ENCODE data around the gene SLC25A39. TPM values are rescaled to one million over a fixed set of nuclear protein-coding genes. Genes with fewer than 3 reads are reported as not detected.

SLC25A39 gene
- total and polyA plus RNA-seq, 4 donors = 50.2 to 107 (median 58.1) TPM

DNA sequence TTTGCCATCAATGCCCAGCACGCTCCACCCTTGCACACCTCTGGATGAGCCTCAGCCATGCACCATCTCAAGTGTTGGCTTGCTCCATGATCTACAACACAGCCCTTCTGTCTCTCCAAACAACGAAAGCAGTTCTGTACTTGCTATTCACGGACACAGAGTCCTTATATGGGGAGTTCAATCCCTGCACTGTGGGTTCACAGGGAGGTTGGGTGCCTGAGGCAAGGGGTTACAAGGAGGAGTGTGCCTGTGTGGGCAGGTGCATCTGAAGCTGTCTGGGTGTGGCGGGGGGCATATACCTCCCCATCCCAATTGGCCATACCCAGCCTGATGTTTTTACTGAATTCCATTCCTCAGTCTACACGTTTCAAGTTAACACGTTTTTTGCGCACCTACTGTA is 10.6 kb downstream of the SLC25A39 start:
- Histone ChIP-seq H3K4me3 (ENCODE audit: low read length in 2 of 2) (no peak overlapping the region), H3K9me3 (ENCODE audit: control insufficient read depth, low read length) (no peaks in the 10 kb centered on the region), H3K27me3 (ENCODE audit: control insufficient read depth in 1 of 2, insufficient read depth in 2 of 2, low read length in 1 of 2) (peaks cover 0 to 1% of the 10 kb centered on the region in 2 donors), H3K27ac (ENCODE audit: low read depth in 1 of 2, low read length in 2 of 2) (no peak overlapping the region), H3K36me3 (ENCODE audit: control insufficient read depth in 1 of 2, insufficient read depth in 2 of 2, low read length in 1 of 2) (no peaks in the 10 kb centered on the region), H3K4me1 (ENCODE audit: control insufficient read depth in 1 of 2, insufficient read depth in 2 of 2, low read length in 2 of 2) (no peaks in the 10 kb centered on the region)
- ATAC-seq (ENCODE audit: low FRiP score) (no peak), DNase-seq (no peak)
- intact Hi-C loops (cut with DNase I) = no loop called here
- 73 to 75% methylated on average over 7 of the region's 7 CpGs for WGBS, 2 donors

DNA sequence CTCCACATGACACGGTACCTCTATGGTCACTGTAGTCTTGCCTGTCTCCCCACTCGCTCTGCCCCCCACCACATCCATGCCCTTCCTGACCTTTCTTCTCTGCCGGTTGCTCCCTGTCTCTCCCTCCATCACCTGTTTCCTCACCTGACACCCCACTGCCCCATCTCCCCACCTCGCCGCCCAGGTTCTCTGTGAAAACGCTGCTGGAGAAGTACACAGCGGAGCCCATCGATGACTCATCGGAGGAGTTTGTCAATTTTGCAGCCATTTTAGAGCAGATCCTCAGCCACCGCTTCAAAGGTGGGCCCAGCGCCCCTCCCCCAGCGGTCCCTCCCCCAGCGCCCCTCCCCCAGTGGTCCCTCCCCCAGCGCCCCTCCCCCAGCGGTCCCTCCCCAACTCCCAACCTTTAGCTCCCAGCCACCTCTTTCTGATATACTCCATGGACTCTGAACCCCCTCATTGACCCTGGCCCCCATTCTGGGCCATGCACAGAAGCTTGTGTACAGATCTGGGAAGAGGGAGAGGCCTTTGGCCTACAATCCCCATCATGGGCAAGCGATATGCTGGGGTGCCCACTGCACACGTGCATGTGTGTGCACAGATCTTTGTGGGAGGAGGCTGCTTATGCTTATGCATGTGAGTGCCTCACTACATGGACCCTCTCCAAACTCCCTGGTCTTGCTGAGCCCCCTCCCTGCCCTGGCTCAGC is 12.1 kb downstream of the SLC25A39 start:
- Histone ChIP-seq H3K27ac (ENCODE audit: low read depth in 1 of 2, low read length in 2 of 2) (no peak overlapping the region), H3K27me3 (ENCODE audit: control insufficient read depth in 1 of 2, insufficient read depth in 2 of 2, low read length in 1 of 2) (peaks cover 0 to 1% of the 10 kb centered on the region in 2 donors), H3K4me3 (ENCODE audit: low read length in 2 of 2) (no peak overlapping the region), H3K9me3 (ENCODE audit: control insufficient read depth, low read length) (no peaks in the 10 kb centered on the region), H3K4me1 (ENCODE audit: control insufficient read depth in 1 of 2, insufficient read depth in 2 of 2, low read length in 2 of 2) (no peaks in the 10 kb centered on the region), H3K36me3 (ENCODE audit: control insufficient read depth in 1 of 2, insufficient read depth in 2 of 2, low read length in 1 of 2) (no peaks in the 10 kb centered on the region)
- intact Hi-C loops (cut with DNase I) = no loop called here
- ATAC-seq (ENCODE audit: low FRiP score) (no peak), DNase-seq (no peak)
- WGBS, 2 donors = 65 to 72% methylated on average over 15 to 17 of the region's 17 CpGs

DNA sequence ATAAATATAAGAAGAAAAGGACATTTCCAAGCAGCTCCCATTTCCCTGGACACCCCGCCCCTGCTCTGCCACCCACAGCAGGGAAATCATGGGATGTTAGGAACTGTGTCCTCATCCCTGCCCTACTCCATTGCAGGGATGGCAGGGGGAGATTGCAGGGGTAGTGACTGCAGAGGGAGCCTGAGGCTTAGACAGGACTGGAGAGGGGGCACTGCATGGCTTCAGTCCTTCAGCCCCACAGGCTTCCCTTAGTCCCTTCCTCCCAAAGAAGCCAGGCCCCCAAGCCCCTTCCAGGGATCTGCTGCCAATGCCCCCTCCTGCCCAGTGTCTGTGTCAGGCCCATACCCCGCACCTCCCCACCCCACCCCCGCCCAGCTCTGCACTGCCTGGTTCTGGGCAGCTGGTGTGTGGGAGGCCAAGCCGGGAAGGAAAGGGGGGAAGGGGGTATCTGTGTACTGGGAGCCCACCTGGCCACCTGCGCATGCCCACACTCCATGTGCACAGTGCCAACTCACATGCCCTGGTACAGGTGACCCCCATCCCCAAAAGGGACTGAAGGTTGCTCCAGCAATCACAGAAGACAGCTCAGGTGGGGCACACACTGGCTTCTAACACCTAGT is 13.0 kb downstream of the SLC25A39 start:
- DNase-seq (no peak), ATAC-seq (ENCODE audit: low FRiP score) (no peak)
- intact Hi-C loops (cut with DNase I) = no loop called here
- 71 to 95% methylated on average over 2 to 5 of the region's 5 CpGs for WGBS, 2 donors
- Histone ChIP-seq H3K27me3 (ENCODE audit: control insufficient read depth in 1 of 2, insufficient read depth in 2 of 2, low read length in 1 of 2) (peaks cover 0 to 1% of the 10 kb centered on the region in 2 donors), H3K27ac (ENCODE audit: low read depth in 1 of 2, low read length in 2 of 2) (no peak overlapping the region), H3K9me3 (ENCODE audit: control insufficient read depth, low read length) (no peaks in the 10 kb centered on the region), H3K36me3 (ENCODE audit: control insufficient read depth in 1 of 2, insufficient read depth in 2 of 2, low read length in 1 of 2) (no peaks in the 10 kb centered on the region), H3K4me3 (ENCODE audit: low read length in 2 of 2) (no peak overlapping the region), H3K4me1 (ENCODE audit: control insufficient read depth in 1 of 2, insufficient read depth in 2 of 2, low read length in 2 of 2) (no peaks in the 10 kb centered on the region)

DNA sequence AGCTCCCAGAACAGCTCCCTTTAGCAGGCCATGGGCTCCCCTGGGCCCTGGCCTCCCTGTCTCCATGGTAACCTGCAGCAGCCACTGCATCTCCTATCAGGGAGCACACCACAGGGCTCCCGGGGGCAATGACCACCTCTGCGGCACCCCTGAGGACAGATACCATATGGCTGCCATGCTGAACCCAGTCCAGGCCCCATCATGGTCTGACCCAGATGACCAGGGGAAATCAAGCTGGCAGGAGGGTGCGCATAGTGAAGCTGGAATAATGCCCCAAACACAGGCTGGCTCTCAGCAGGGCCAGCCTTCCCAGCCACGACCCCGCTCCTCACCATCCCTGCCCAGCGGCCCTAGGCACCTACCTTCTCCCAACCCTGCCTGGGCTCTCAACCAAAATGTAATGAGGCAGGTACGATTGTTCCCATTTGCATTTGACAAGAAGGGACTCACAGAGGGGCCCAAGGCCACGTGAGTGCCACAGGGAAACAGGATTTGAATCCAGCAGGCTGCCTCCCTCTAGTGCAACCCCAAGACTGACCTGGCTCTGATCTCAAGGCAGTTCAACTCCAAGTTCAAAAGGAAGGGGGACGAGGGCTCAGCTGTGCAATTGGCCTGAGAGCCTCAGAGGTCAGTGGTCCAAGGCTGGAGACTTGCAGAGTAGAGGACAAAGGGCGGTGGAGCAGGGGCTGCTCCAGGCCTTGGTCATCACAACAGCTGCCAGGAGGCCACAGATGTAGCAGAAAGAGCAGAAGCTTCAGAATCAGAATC is 13.8 kb downstream of the SLC25A39 start:
- 73 to 74% methylated on average over 10 of the region's 10 CpGs for WGBS, 2 donors
- peaks cover 0 to under 1% of the 10 kb centered on the region in 2 donors for H3K27me3 ChIP-seq (ENCODE audit: control insufficient read depth in 1 of 2, insufficient read depth in 2 of 2, low read length in 1 of 2)
- no peak for ATAC-seq (ENCODE audit: low FRiP score)

DNA sequence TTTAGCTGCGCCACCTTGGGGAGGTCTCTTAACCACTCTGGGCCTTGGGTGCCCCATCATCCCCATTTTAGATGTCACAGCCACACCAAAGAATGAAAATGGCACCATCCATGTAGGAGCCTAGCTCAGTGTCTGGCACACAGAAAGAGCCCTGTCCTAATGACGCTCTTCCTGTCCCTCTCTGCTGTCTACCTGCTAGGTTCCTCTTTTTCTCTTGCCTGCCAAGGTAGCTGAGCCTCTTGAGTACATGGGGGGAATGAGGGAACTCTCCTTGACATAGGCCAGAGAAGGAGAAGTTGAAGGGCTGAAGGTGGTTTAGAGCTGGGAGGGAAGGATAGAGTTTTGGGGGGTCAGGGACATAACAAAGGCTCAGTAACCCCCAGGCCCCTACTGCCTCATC is 14.4 kb downstream of the SLC25A39 start:
- Histone ChIP-seq H3K4me1 (ENCODE audit: control insufficient read depth in 1 of 2, insufficient read depth in 2 of 2, low read length in 2 of 2) (no peaks in the 10 kb centered on the region), H3K27ac (ENCODE audit: low read depth in 1 of 2, low read length in 2 of 2) (no peak overlapping the region), H3K36me3 (ENCODE audit: control insufficient read depth in 1 of 2, insufficient read depth in 2 of 2, low read length in 1 of 2) (no peaks in the 10 kb centered on the region), H3K9me3 (ENCODE audit: control insufficient read depth, low read length) (no peaks in the 10 kb centered on the region), H3K27me3 (ENCODE audit: control insufficient read depth in 1 of 2, insufficient read depth in 2 of 2, low read length in 1 of 2) (no peaks in the 10 kb centered on the region), H3K4me3 (ENCODE audit: low read length in 2 of 2) (no peak overlapping the region)
- ATAC-seq (ENCODE audit: low FRiP score) = no peak
- intact Hi-C loops (cut with DNase I) = no loop called here
- 89 to 92% methylated on average over 2 of the region's 2 CpGs for WGBS, 2 donors
- DNase-seq = no peak

More for the DNA sequence above, 13.8 kb downstream of the SLC25A39 start:
- peak in 1 of 2 donors; percentile 11 for DNase-seq
- Histone ChIP-seq H3K9me3 (ENCODE audit: control insufficient read depth, low read length) (no peaks in the 10 kb centered on the region), H3K4me3 (ENCODE audit: low read length in 2 of 2) (no peak overlapping the region), H3K27ac (ENCODE audit: low read depth in 1 of 2, low read length in 2 of 2) (no peak overlapping the region), H3K36me3 (ENCODE audit: control insufficient read depth in 1 of 2, insufficient read depth in 2 of 2, low read length in 1 of 2) (no peaks in the 10 kb centered on the region), H3K4me1 (ENCODE audit: control insufficient read depth in 1 of 2, insufficient read depth in 2 of 2, low read length in 2 of 2) (no peaks in the 10 kb centered on the region)
- intact Hi-C loops (cut with DNase I) = no loop called here

DNA sequence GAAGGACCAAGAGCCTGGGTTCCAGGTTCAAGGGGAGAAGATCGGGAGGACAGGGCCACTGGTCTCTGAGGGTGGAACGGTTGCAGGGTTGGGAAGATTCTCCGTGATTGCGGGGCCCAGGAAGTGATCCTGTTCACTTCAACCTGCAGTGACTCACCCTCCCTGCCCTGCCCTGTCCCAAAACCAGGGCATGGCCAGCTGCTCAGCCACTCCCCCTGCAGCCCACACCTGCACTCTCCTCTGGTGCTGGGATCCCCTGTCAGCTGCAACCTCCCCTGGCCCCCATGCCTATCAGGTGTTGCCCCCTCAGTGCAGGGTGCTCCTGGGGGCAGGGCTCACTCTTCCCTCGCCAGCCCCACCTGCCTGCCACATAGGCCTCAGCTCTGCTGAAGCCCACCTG is 15.2 kb downstream of the SLC25A39 start:
- no peaks in the 10 kb centered on the region for H3K27me3 ChIP-seq (ENCODE audit: control insufficient read depth in 1 of 2, insufficient read depth in 2 of 2, low read length in 1 of 2)
- H3K36me3 ChIP-seq (ENCODE audit: control insufficient read depth in 1 of 2, insufficient read depth in 2 of 2, low read length in 1 of 2) = no peaks in the 10 kb centered on the region
- intact Hi-C loops (cut with DNase I) = no loop called here
- no peak overlapping the region for H3K4me3 ChIP-seq (ENCODE audit: low read length in 2 of 2)
- H3K27ac ChIP-seq (ENCODE audit: low read depth in 1 of 2, low read length in 2 of 2) = no peak overlapping the region
- no peaks in the 10 kb centered on the region for H3K9me3 ChIP-seq (ENCODE audit: control insufficient read depth, low read length)
- WGBS, 2 donors = 61 to 83% methylated on average over 4 to 5 of the region's 5 CpGs
- ATAC-seq (ENCODE audit: low FRiP score) (no peak), DNase-seq (no peak)
- no peaks in the 10 kb centered on the region for H3K4me1 ChIP-seq (ENCODE audit: control insufficient read depth in 1 of 2, insufficient read depth in 2 of 2, low read length in 2 of 2)

DNA sequence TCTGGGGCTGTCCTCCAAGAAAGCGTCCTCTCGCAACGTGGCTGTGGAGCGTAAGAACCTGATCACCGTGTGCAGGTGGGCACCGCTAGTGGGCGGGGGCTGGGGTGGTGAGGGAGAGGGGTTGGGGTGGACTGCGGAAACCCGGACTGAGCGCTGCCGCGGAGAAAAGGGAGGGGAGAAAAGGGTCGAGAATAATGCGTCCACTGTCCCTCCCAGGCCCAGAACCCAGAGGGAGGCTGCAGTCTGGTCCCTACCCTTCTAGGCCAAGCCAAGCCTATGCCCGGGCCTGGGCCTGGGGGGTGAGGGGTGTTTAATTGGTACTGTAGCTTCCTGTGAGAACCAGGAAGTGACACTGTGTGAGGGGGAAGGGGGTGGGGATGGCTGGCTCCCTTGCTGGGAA is 15.8 kb downstream of the SLC25A39 start:
- no peaks in the 10 kb centered on the region for H3K4me1 ChIP-seq (ENCODE audit: control insufficient read depth in 1 of 2, insufficient read depth in 2 of 2, low read length in 2 of 2)
- ATAC-seq (ENCODE audit: low FRiP score) (peak; percentile 8), DNase-seq (no peak)
- H3K27me3 ChIP-seq (ENCODE audit: control insufficient read depth in 1 of 2, insufficient read depth in 2 of 2, low read length in 1 of 2) = no peaks in the 10 kb centered on the region
- WGBS, 2 donors = 1% methylated on average over 15 of the region's 15 CpGs
- no peaks in the 10 kb centered on the region for H3K9me3 ChIP-seq (ENCODE audit: control insufficient read depth, low read length)
- H3K4me3 ChIP-seq (ENCODE audit: low read length in 2 of 2) = no peak overlapping the region
- H3K36me3 ChIP-seq (ENCODE audit: control insufficient read depth in 1 of 2, insufficient read depth in 2 of 2, low read length in 1 of 2) = no peaks in the 10 kb centered on the region
- H3K27ac ChIP-seq (ENCODE audit: low read depth in 1 of 2, low read length in 2 of 2) = no peak overlapping the region
- intact Hi-C loops (cut with DNase I) = no loop called here

DNA sequence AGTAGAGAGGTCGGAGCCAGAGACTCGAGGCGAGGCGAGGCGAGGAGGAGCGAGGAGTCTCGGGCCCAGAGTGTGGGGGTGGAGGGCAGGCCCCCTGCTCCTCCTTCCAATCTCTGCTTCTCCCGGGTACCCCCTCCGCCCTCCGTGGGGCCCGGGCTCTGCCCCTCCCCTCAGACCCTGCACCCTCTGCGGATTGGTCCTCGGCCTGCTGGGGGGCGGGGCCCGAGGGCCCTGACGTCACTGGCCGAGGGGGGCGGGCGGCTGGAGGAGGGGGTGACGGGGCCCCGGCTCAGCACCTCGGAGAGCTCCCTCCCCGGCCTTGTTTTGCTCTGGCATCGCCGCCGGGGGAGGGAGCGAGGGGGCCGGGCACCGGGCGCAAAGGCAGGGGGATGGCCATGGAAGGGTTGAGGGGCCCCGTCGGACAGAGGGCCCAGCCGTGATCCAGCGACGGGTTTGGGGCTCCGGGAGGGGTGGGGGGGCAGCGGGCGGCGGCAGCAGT is 16.3 kb downstream of the SLC25A39 start, which contains the start of gene RUNDC3A:
Gene RUNDC3A (plus strand): TSS at position 282 of the 499 bp plus-strand sequence. CDS start 232 bp downstream, outside the sequence.
- ATAC-seq (ENCODE audit: low FRiP score) = peak; percentile 94
- 1% methylated on average over 27 to 39 of the region's 39 CpGs for WGBS, 2 donors
- no peaks in the 10 kb centered on the region for H3K4me1 ChIP-seq (ENCODE audit: control insufficient read depth in 1 of 2, insufficient read depth in 2 of 2, low read length in 2 of 2)
- peak; percentile 90 to 96 for DNase-seq
- no peaks in the 10 kb centered on the region for H3K9me3 ChIP-seq (ENCODE audit: control insufficient read depth, low read length)
- no peak within 1 kb of the TSS for H3K27ac ChIP-seq (ENCODE audit: low read depth in 1 of 2, low read length in 2 of 2)
- no peak within 1 kb of the TSS for H3K4me3 ChIP-seq (ENCODE audit: low read length in 2 of 2)
- H3K27me3 ChIP-seq (ENCODE audit: control insufficient read depth in 1 of 2, insufficient read depth in 2 of 2, low read length in 1 of 2) = no peaks in the 10 kb centered on the region
- intact Hi-C loops (cut with DNase I) = no loop called here
- no peaks in the 10 kb centered on the region for H3K36me3 ChIP-seq (ENCODE audit: control insufficient read depth in 1 of 2, insufficient read depth in 2 of 2, low read length in 1 of 2)

Data from aorta (tissue), 5 donors.